ENCODE measurements around the gene STX18. TPM values are rescaled to one million over a fixed set of nuclear protein-coding genes. Genes with fewer than 3 reads are reported as not detected.

STX18 gene
- total RNA-seq, 1 experiment from 2014 or later: 18.5 TPM

GRCh38 chr4:4402966-4403365 is 138.9 kb downstream of the STX18 start:
- no peak for TF ChIP-seq CEBPB (IDR thresholded peaks at IDR 0.05; ENCODE audit: low read depth)
- TF ChIP-seq ELF1 (IDR thresholded peaks at IDR 0.05; ENCODE audit: borderline replicate concordance, low read depth): no peak
- TF ChIP-seq SIN3A (IDR thresholded peaks at IDR 0.05; ENCODE audit: low read depth): no peak
- no peak for TF ChIP-seq JUND (IDR thresholded peaks at IDR 0.05)
- intact Hi-C loops (cut with micrococcal nuclease): no loop called here
- ChIA-PET POLR2A (no interaction called here), RAD21 (ENCODE audit: low non-redundant PET in 1 of 2, low total read pairs in 2 of 2, uncharacterized antibody in 2 of 2, unreplicated experiment in 2 of 2) (no interaction called here), CTCF (no interaction called here)
- no TSS peak for BruUV-seq (replicated peaks)
- Histone ChIP-seq H3K27me3 (ENCODE audit: insufficient read depth, low read length) (peaks cover 3% of the 10 kb centered on the region; the same call in 1 of the 2 replicates), H4K20me1 (ENCODE audit: insufficient read depth) (no peaks in the 10 kb centered on the region), H3K79me2 (ENCODE audit: insufficient read depth, low read length) (no peaks in the 10 kb centered on the region), H3K4me2 (ENCODE audit: low read length) (no peak overlapping the region), H3K36me3 (ENCODE audit: control insufficient read depth in 1 of 2, insufficient read depth in 2 of 2, low read length in 2 of 2) (no peaks in the 10 kb centered on the region), H3K27ac (ENCODE audit: low read depth, low read length) (no peak overlapping the region), H3K9ac (ENCODE audit: low read length) (no peak overlapping the region), H3K4me3 (replicated peaks in 1 of 2; ENCODE audit: low read depth in 1 of 2, low read length in 2 of 2) (no peak overlapping the region), H3K9me2 (ENCODE audit: insufficient read depth) (no peaks in the 10 kb centered on the region), H3K4me1 (ENCODE audit: control insufficient read depth in 1 of 2, insufficient read depth in 2 of 2, low read length in 2 of 2) (peaks cover 0 to 2% of the 10 kb centered on the region in 2 experiments; a peak in 1 of 4 replicates), H3K9me3 (ENCODE audit: control insufficient read depth in 1 of 2, insufficient read depth in 1 of 2, low read depth in 1 of 2, low read length in 2 of 2) (no peaks in the 10 kb centered on the region), H2AFZ (ENCODE audit: low read depth, low read length, poor library complexity, severe bottlenecking) (no peak overlapping the region)
- ATAC-seq: no peak
- no peak for DNase-seq (ENCODE audit: low read depth, low spot score)

GRCh38 chr4:4401036-4401435 is 140.8 kb downstream of the STX18 start:
- H3K9ac ChIP-seq (ENCODE audit: low read length): no peak overlapping the region
- H3K9me2 ChIP-seq (ENCODE audit: insufficient read depth): no peaks in the 10 kb centered on the region
- H3K4me1 ChIP-seq (ENCODE audit: control insufficient read depth in 1 of 2, insufficient read depth in 2 of 2, low read length in 2 of 2): no peaks in the 10 kb centered on the region
- H3K4me2 ChIP-seq (ENCODE audit: low read length): no peak overlapping the region
- H3K36me3 ChIP-seq (ENCODE audit: control insufficient read depth in 1 of 2, insufficient read depth in 2 of 2, low read length in 2 of 2): no peaks in the 10 kb centered on the region
- POLR2A ChIA-PET: no interaction called here
- TF ChIP-seq SP1 (IDR thresholded peaks at IDR 0.05; ENCODE audit: low read depth) (no peak), RAD21 (IDR thresholded peaks at IDR 0.05; ENCODE audit: low read depth) (no peak), CBX3 (IDR thresholded peaks at IDR 0.05; ENCODE audit: low read depth) (no peak), ZNF274 (IDR thresholded peaks at IDR 0.05; ENCODE audit: low read depth, low read length) (no peak)
- peaks cover 9% of the 10 kb centered on the region; the same call in 1 of the 2 replicates for H3K27me3 ChIP-seq (ENCODE audit: insufficient read depth, low read length)
- intact Hi-C loops (cut with micrococcal nuclease): no loop called here
- CTCF ChIA-PET: no interaction called here
- H3K27ac ChIP-seq (ENCODE audit: low read depth, low read length): no peak overlapping the region
- no TSS peak for BruUV-seq (replicated peaks)
- no peak for DNase-seq (ENCODE audit: low read depth, low spot score)
- no peaks in the 10 kb centered on the region for H3K79me2 ChIP-seq (ENCODE audit: insufficient read depth, low read length)
- H3K4me3 ChIP-seq (replicated peaks in 1 of 2; ENCODE audit: low read depth in 1 of 2, low read length in 2 of 2): no peak overlapping the region
- H2AFZ ChIP-seq (ENCODE audit: low read depth, low read length, poor library complexity, severe bottlenecking): no peak overlapping the region
- H4K20me1 ChIP-seq (ENCODE audit: insufficient read depth): no peaks in the 10 kb centered on the region
- RAD21 ChIA-PET (ENCODE audit: low non-redundant PET in 1 of 2, low total read pairs in 2 of 2, uncharacterized antibody in 2 of 2, unreplicated experiment in 2 of 2): no interaction called here
- H3K9me3 ChIP-seq (ENCODE audit: control insufficient read depth in 1 of 2, insufficient read depth in 1 of 2, low read depth in 1 of 2, low read length in 2 of 2): no peaks in the 10 kb centered on the region
- no peak for ATAC-seq
